GM23338 (cell line): ENCODE results near the gene IPO5.

Experiments
- EZH2 ChIP-seq: fragments of 200-600 bp; sonication (generic); IDR thresholded peaks from one replicate; pipeline ENCODE4 v1.8.0; 2017; ENCODE audit warnings: antibody characterized with exemption, mild to moderate bottlenecking, low read depth; ENCODE audit not compliant: unreplicated experiment
- POLR2AphosphoS5 ChIP-seq: IDR thresholded peaks from 2 replicates; pipeline ENCODE4 v1.6.1; 2016; ENCODE audit warnings: antibody characterized with exemption, low read depth
- TF ChIP-seq, protein P1 (sequence below), 2 experiments: fragments of 200-600 bp in 1 of 2; sonication (generic) in 1 of 2; conservative IDR thresholded peaks; 2 replicates each; pipeline versions ENCODE4 v1.5.1 to v1.6.1; 2016 to 2017; ENCODE audit warnings: antibody characterized with exemption in 2 of 2, low read depth in 2 of 2, mild to moderate bottlenecking in 2 of 2, moderate library complexity in 1 of 2
- TF ChIP-seq, protein P2 (sequence below): IDR thresholded peaks from one replicate; pipeline ENCODE4 v1.6.1; 2018; ENCODE audit warnings: antibody characterized with exemption; ENCODE audit not compliant: unreplicated experiment

DNA sequence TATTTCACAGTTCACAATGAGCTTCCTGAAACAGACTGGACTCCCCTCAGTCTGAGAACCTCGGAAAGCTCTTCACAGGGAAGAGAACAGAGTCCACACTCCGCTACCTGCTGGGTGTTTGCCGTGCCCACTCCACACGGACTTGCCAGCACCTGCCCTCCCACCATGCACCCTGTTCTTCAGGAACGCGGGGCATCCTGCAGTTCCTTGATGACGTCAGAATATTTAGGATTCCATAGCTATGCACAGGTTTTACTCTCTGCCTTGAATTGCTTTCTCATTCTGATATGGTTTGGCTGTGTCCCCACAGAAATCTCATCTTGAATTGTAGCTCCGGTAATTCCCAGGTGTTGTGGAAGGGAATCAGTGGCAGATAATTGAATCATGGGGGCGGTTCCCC is 115.0 kb downstream of the IPO5 start:
- TF ChIP-seq, protein P1, sequence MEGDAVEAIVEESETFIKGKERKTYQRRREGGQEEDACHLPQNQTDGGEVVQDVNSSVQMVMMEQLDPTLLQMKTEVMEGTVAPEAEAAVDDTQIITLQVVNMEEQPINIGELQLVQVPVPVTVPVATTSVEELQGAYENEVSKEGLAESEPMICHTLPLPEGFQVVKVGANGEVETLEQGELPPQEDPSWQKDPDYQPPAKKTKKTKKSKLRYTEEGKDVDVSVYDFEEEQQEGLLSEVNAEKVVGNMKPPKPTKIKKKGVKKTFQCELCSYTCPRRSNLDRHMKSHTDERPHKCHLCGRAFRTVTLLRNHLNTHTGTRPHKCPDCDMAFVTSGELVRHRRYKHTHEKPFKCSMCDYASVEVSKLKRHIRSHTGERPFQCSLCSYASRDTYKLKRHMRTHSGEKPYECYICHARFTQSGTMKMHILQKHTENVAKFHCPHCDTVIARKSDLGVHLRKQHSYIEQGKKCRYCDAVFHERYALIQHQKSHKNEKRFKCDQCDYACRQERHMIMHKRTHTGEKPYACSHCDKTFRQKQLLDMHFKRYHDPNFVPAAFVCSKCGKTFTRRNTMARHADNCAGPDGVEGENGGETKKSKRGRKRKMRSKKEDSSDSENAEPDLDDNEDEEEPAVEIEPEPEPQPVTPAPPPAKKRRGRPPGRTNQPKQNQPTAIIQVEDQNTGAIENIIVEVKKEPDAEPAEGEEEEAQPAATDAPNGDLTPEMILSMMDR (conservative IDR thresholded peaks at IDR 0.05; ENCODE audit: low read depth in 2 of 2), result no peak
- TF ChIP-seq EZH2 (no peak), POLR2AphosphoS5 (no peak)
- TF ChIP-seq, protein P2, sequence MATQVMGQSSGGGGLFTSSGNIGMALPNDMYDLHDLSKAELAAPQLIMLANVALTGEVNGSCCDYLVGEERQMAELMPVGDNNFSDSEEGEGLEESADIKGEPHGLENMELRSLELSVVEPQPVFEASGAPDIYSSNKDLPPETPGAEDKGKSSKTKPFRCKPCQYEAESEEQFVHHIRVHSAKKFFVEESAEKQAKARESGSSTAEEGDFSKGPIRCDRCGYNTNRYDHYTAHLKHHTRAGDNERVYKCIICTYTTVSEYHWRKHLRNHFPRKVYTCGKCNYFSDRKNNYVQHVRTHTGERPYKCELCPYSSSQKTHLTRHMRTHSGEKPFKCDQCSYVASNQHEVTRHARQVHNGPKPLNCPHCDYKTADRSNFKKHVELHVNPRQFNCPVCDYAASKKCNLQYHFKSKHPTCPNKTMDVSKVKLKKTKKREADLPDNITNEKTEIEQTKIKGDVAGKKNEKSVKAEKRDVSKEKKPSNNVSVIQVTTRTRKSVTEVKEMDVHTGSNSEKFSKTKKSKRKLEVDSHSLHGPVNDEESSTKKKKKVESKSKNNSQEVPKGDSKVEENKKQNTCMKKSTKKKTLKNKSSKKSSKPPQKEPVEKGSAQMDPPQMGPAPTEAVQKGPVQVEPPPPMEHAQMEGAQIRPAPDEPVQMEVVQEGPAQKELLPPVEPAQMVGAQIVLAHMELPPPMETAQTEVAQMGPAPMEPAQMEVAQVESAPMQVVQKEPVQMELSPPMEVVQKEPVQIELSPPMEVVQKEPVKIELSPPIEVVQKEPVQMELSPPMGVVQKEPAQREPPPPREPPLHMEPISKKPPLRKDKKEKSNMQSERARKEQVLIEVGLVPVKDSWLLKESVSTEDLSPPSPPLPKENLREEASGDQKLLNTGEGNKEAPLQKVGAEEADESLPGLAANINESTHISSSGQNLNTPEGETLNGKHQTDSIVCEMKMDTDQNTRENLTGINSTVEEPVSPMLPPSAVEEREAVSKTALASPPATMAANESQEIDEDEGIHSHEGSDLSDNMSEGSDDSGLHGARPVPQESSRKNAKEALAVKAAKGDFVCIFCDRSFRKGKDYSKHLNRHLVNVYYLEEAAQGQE, result no peak
